H1 (cell line): ENCODE results near the gene SPATS2. TPM values are rescaled to one million over a fixed set of nuclear protein-coding genes. Genes with fewer than 3 reads are reported as not detected.

ENCODE experiments used
- CTCF ChIA-PET: fragments of 300-600 bp; sonication (Branson Sonifier 250); formaldehyde crosslinking; loops from one replicate; lab custom pipeline; 2021; ENCODE audit not compliant: partially characterized antibody; lab: Charles Lee
- POLR2A ChIA-PET: fragments of 300-600 bp; sonication (Branson Sonifier 250); formaldehyde crosslinking; loops from one replicate; lab custom pipeline; 2021; ENCODE audit warnings: inconsistent platforms; ENCODE audit not compliant: partially characterized antibody; lab: Charles Lee
- DNase-seq, 2 experiments: peaks; one replicate each; pipeline versions ENCODE4 v3.0.0 to v3.0.0-alpha.2; 2010 to 2022; ENCODE audit warnings: low spot score in 2 of 2, low read depth in 1 of 2, mixed read lengths in 1 of 2
- FAIRE-seq: peaks from 2 replicates; lab custom pipeline; 2011; peaks lifted over from hg19 to GRCh38; lab: Jason Lieb, UNC
- H2AFZ ChIP-seq: 2 replicates; pipeline ENCODE4 v1.8.1; 2012; ENCODE audit warnings: low read length, inconsistent platforms
- H2AK5ac ChIP-seq: 2 replicates; pipeline ENCODE4 v1.6.1; 2013; ENCODE audit warnings: low read depth, low read length
- H2BK120ac ChIP-seq: replicated peaks from 2 replicates; pipeline ENCODE3; 2013; ENCODE audit warnings: low read depth, low read length, inconsistent platforms
- H2BK12ac ChIP-seq: 2 replicates; pipeline ENCODE4 v1.6.1; 2013; ENCODE audit warnings: low read depth, low read length
- H2BK15ac ChIP-seq: 2 replicates; pipeline ENCODE4 v1.6.1; 2013; ENCODE audit warnings: low read length
- H2BK20ac ChIP-seq: 2 replicates; pipeline ENCODE4 v1.6.1; 2013; ENCODE audit warnings: low read length
- H2BK5ac ChIP-seq: 2 replicates; pipeline ENCODE4 v1.6.1; 2013; ENCODE audit warnings: low read depth, low read length
- H3K14ac ChIP-seq: 2 replicates; pipeline ENCODE4 v1.6.1; 2013; ENCODE audit warnings: inconsistent platforms; ENCODE audit not compliant: insufficient read length
- H3K18ac ChIP-seq: 2 replicates; pipeline ENCODE4 v1.6.1; 2013; ENCODE audit warnings: low read length; ENCODE audit errors: extremely low read depth
- H3K23ac ChIP-seq: 2 replicates; pipeline ENCODE4 v1.6.1; 2013; ENCODE audit warnings: inconsistent platforms; ENCODE audit not compliant: insufficient read length
- H3K23me2 ChIP-seq: 2 replicates; pipeline ENCODE4 v1.6.1; 2013; ENCODE audit warnings: low read depth, low read length
- H3K27ac ChIP-seq: 2 replicates; pipeline ENCODE4 v1.6.1; 2011; ENCODE audit warnings: low read depth, low read length, inconsistent platforms
- H3K27me3 ChIP-seq, 4 experiments: replicated peaks in 1 of 4; 1 replicate in 1 of 4; 2 replicates in 3 of 4; pipeline versions ENCODE4 v1.6.1 to v1.8.1; 2011 to 2013; ENCODE audit warnings: low read length in 3 of 4, mild to moderate bottlenecking in 3 of 4, inconsistent platforms in 2 of 4, mixed read lengths in 2 of 4, moderate library complexity in 1 of 4; ENCODE audit not compliant: control insufficient read depth in 3 of 4, insufficient read depth in 3 of 4; ENCODE audit errors: extremely low read depth in 1 of 4
- H3K36me3 ChIP-seq, 4 experiments: 2 replicates each; pipeline versions ENCODE4 v1.6.1 to v1.8.1; 2011 to 2013; ENCODE audit warnings: mild to moderate bottlenecking in 4 of 4, low read length in 3 of 4, moderate library complexity in 2 of 4, control low read depth in 1 of 4, inconsistent platforms in 1 of 4; ENCODE audit not compliant: insufficient read depth in 4 of 4, control insufficient read depth in 2 of 4
- H3K4ac ChIP-seq: replicated peaks from 2 replicates; pipeline ENCODE3; 2013; ENCODE audit warnings: low read length, low read depth, mixed read lengths, inconsistent platforms; ENCODE audit not compliant: insufficient read length
- H3K4me1 ChIP-seq, 4 experiments: replicated peaks in 1 of 4; 1 replicate in 1 of 4; 2 replicates in 3 of 4; pipeline versions ENCODE4 v1.6.1 to v1.8.1; 2011 to 2013; ENCODE audit warnings: low read length in 3 of 4, inconsistent platforms in 2 of 4, mixed read lengths in 1 of 4; ENCODE audit not compliant: insufficient read depth in 4 of 4, control insufficient read depth in 3 of 4
- H3K4me2 ChIP-seq, 2 experiments: 2 replicates each; pipeline versions ENCODE4 v1.6.1 to v1.8.1; 2011 to 2013; ENCODE audit warnings: low read depth in 2 of 2, low read length in 2 of 2, control low read depth in 1 of 2, inconsistent platforms in 1 of 2, mild to moderate bottlenecking in 1 of 2; ENCODE audit not compliant: insufficient read depth in 1 of 2
- H3K4me3 ChIP-seq, 4 experiments: fragments of 200-600, 300-600 bp in 1 of 4; sonication (generic), shearing (Covaris generic), sonication (Bioruptor Twin) in 1 of 4; 2 replicates each; pipeline versions ENCODE4 v1.5.1 to v1.8.1; 2011 to 2016; ENCODE audit warnings: low read length in 4 of 4, low read depth in 3 of 4, control low read depth in 2 of 4, inconsistent platforms in 2 of 4, mild to moderate bottlenecking in 2 of 4, mixed read lengths in 1 of 4, moderate library complexity in 1 of 4; ENCODE audit not compliant: insufficient read depth in 2 of 4; ENCODE audit errors: extremely low read depth in 1 of 4
- H3K56ac ChIP-seq: replicated peaks from 2 replicates; pipeline ENCODE3; 2013; ENCODE audit warnings: low read depth, mild to moderate bottlenecking, mixed read lengths, low read length, inconsistent platforms; ENCODE audit not compliant: insufficient read length
- H3K79me1 ChIP-seq: 2 replicates; pipeline ENCODE4 v1.6.1; 2013; ENCODE audit warnings: low read depth, low read length, control low read depth
- H3K79me2 ChIP-seq, 2 experiments: 2 replicates each; pipeline versions ENCODE4 v1.6.1 to v1.8.1; 2012 to 2013; ENCODE audit warnings: low read length in 2 of 2, mild to moderate bottlenecking in 2 of 2, inconsistent platforms in 1 of 2; ENCODE audit not compliant: insufficient read depth in 2 of 2, control insufficient read depth in 1 of 2
- H3K9ac ChIP-seq, 4 experiments: replicated peaks in 1 of 4; 1 replicate in 1 of 4; 2 replicates in 3 of 4; pipeline versions ENCODE4 v1.6.1 to v1.8.1; 2011 to 2013; ENCODE audit warnings: low read depth in 3 of 4, low read length in 3 of 4, control low read depth in 2 of 4, mild to moderate bottlenecking in 2 of 4, moderate library complexity in 2 of 4, inconsistent platforms in 1 of 4; ENCODE audit errors: extremely low read depth in 1 of 4
- H3K9me3 ChIP-seq, 2 experiments: 2 replicates each; pipeline versions ENCODE4 v1.6.1 to v1.8.1; 2012 to 2013; ENCODE audit warnings: mild to moderate bottlenecking in 2 of 2, moderate library complexity in 2 of 2, control low read depth in 1 of 2, inconsistent platforms in 1 of 2, low read depth in 1 of 2, low read length in 1 of 2, mixed read lengths in 1 of 2; ENCODE audit not compliant: insufficient read depth in 2 of 2
- H4K20me1 ChIP-seq, 2 experiments: replicated peaks in 1 of 2; 2 replicates each; pipeline versions ENCODE3 to v1.8.1; 2011 to 2013; ENCODE audit warnings: inconsistent platforms in 2 of 2, low read length in 2 of 2, mild to moderate bottlenecking in 1 of 2; ENCODE audit not compliant: insufficient read depth in 2 of 2, control insufficient read depth in 1 of 2
- H4K5ac ChIP-seq: 2 replicates; pipeline ENCODE4 v1.6.1; 2013; ENCODE audit warnings: low read length, low read depth, mixed read lengths, inconsistent platforms; ENCODE audit not compliant: insufficient read length
- H4K8ac ChIP-seq: 2 replicates; pipeline ENCODE4 v1.8.0; 2013; ENCODE audit warnings: mild to moderate bottlenecking, moderate library complexity, low read length, inconsistent platforms; ENCODE audit not compliant: insufficient read depth; ENCODE audit errors: extremely low read depth
- H4K91ac ChIP-seq: replicated peaks from 2 replicates; pipeline ENCODE3; 2013; ENCODE audit warnings: low read length, mixed read lengths, inconsistent platforms; ENCODE audit not compliant: insufficient read length
- TAF7 ChIP-seq: optimal IDR thresholded peaks from 2 replicates; pipeline ENCODE3; 2011; ENCODE audit warnings: low read depth, mild to moderate bottlenecking, inconsistent platforms, low read length, moderate library complexity, borderline replicate concordance
- WGBS, 2 experiments: shearing (Covaris generic) in 1 of 2; methylation state at CpG; one replicate each; pipeline versions ENCODE4 v1.1.6 to v1.1.7; 2013 to 2015; ENCODE audit warnings: low lambda C conversion rate in 2 of 2, mixed read lengths in 2 of 2, inconsistent platforms in 1 of 2, low coverage in 1 of 2, missing lambda C conversion rate in 1 of 2; ENCODE audit not compliant: insufficient replicate concordance in 2 of 2, insufficient coverage in 1 of 2, insufficient read length in 1 of 2; ENCODE audit errors: extremely low coverage in 1 of 2, missing lambda C conversion rate in 1 of 2; 5-methylcytosine and 5-hydroxymethylcytosine counted together
- polyA plus RNA-seq, 7 experiments: library from polyadenylated mRNA; depleted of rRNA in 3 of 7; stranded (reverse) in 5 of 7; unstranded in 2 of 7; fragments of >200 nt in 5 of 7; fragments of 200-250 nt in 2 of 7; gene quantifications; 1 replicate in 5 of 7; 2 replicates in 1 of 7; 4 replicates in 1 of 7; pipeline versions ENCODE4 v1.2.1 to v1.2.3, GENCODE V29; 2011 to 2013; ENCODE audit warnings: missing spikeins in 2 of 7, mixed read lengths in 2 of 7
- total RNA-seq: library from RNA; stranded (reverse); fragmentation: NEBNext Ultra II Directional; extraction: Animal tissue kit (Norgen Biotek cat#: 25700); gene quantifications from 2 replicates; pipeline ENCODE4 v1.2.1, GENCODE V29; 2021
- TF ChIP-seq, protein P1 (sequence below): IDR thresholded peaks from 2 replicates; pipeline ENCODE4 v1.6.1; 2011; ENCODE audit warnings: low read depth, mild to moderate bottlenecking, low read length; ENCODE audit not compliant: insufficient read depth

Gene SPATS2
- total and polyA plus RNA-seq, 2 of the 8 experiments (the other 6 are each of a cell fraction or from before 2014, with no cell fraction given): 19.2 to 24.5 TPM

DNA sequence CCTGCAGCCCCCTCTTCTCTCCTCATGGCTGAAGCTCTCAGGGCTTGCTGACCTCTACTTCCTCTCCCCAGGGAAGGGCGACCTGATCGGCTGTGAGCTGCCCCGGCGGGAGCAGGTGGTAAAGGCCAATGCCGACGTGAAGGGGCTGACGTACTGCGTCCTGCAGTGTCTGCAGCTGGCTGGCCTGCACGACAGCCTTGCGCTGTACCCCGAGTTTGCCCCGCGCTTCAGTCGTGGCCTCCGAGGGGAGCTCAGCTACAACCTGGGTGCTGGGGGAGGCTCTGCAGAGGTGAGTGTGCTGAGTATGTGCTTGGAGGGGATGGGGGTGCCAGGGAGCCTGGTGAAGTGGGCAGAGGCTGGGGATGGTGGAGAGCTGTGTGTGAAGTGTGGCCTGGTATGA, 187.0 kb downstream of the SPATS2 start:
- 84% methylated on average over 15 of the region's 15 CpGs; no CpG with 5 or more reads in 1 of the 2 experiments for WGBS, 2 experiments

More for the DNA sequence above, 187.0 kb downstream of the SPATS2 start:
- TF ChIP-seq, protein P1, sequence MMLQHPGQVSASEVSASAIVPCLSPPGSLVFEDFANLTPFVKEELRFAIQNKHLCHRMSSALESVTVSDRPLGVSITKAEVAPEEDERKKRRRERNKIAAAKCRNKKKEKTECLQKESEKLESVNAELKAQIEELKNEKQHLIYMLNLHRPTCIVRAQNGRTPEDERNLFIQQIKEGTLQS: no peak
- TF ChIP-seq TAF7: no peak
- Histone ChIP-seq H3K27ac (no peak overlapping the region), H2BK120ac (no peak overlapping the region), H3K36me3 (peaks cover 6 to 16% (median 12%) of the 10 kb centered on the region in 4 experiments; a peak in 6 of 8 replicates), H3K9ac (no peak overlapping the region), H3K23ac (no peak overlapping the region), H2AFZ (no peak overlapping the region), H2BK12ac (no peak overlapping the region), H2BK5ac (no peak overlapping the region; the same call in 1 of the 2 replicates), H3K4me3 (no peak overlapping the region), H3K18ac (no peak overlapping the region), H4K91ac (no peak overlapping the region), H2AK5ac (no peak overlapping the region), H2BK20ac (no peak overlapping the region), H3K27me3 (peaks cover 0 to 21% (median 14%) of the 10 kb centered on the region in 4 experiments; a peak in 6 of 7 replicates), H4K20me1 (peaks cover 0 to 5% of the 10 kb centered on the region in 2 experiments), H3K79me2 (no peaks in the 10 kb centered on the region), H3K4me2 (no peak overlapping the region), H3K23me2 (peaks cover 3% of the 10 kb centered on the region; the same call in 1 of the 2 replicates), H4K5ac (no peak overlapping the region), H3K4me1 (peaks cover 0 to 6% (median 4%) of the 10 kb centered on the region in 4 experiments; a peak in 6 of 7 replicates), H4K8ac (no peak overlapping the region), H3K14ac (no peak overlapping the region), H3K4ac (no peak overlapping the region), H3K56ac (no peak overlapping the region), H3K79me1 (no peaks in the 10 kb centered on the region), H2BK15ac (no peak overlapping the region), H3K9me3 (no peaks in the 10 kb centered on the region)
- CTCF ChIA-PET: interaction anchor here (0.5 to 14.0 kb wide), 47 partner anchors 9 to 456 kb away, joined by 3 to 171 read pairs (median 5); partner anchors contain the start of genes DNAJC22, FAM186B, KCNH3 and MCRS1
- DNase-seq (no peak), FAIRE-seq (no peak)
- POLR2A ChIA-PET: interaction anchor here (1.0 to 6.7 kb wide), 8 partner anchors 9 to 231 kb away, joined by 3 to 72 read pairs (median 6); partner anchors contain the start of genes MCRS1, SPATS2 and TROAP
